ENCODE data around the gene LIPT2.

The LIPT2 gene

DNA sequence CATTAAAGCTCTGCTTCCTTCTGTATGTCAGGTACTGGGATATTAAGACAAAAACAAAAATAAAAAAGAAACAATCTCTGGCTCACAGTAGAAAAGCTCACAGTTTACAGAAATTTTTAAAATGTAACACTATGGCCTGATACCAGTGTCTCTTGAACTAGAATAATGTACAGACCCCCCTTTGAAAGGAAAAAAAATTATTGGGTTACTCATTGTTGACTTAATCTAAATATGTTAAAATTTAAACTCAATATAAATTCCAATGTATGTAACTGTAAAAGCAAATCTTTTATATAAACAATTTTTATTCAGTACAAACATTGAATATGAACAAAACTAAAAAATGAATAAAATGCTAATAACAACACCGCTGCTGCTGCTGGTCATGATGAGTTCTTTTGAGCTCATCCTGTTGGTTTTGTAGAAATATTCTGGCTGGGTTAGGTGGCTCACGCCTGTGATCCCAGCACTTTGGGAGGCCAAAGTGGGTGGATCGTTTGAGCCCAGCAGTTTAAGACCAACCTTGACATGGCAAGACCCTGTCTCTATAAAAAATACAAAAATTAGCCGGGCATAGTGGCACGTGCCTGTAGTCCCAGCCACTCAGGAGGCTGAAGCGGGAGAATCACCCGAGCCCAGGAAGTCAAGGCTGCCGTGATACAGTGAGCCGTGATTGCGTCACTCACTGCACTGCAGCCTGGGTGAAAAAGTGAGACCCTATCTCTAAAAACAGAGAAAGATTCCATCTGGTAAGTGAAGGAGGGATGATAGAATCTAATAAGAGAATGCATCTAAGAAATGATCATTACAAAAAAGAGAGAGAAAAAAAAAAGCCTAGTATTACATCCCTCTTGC, 14.4 kb downstream of the LIPT2 start:
- TF ChIP-seq, protein P1, sequence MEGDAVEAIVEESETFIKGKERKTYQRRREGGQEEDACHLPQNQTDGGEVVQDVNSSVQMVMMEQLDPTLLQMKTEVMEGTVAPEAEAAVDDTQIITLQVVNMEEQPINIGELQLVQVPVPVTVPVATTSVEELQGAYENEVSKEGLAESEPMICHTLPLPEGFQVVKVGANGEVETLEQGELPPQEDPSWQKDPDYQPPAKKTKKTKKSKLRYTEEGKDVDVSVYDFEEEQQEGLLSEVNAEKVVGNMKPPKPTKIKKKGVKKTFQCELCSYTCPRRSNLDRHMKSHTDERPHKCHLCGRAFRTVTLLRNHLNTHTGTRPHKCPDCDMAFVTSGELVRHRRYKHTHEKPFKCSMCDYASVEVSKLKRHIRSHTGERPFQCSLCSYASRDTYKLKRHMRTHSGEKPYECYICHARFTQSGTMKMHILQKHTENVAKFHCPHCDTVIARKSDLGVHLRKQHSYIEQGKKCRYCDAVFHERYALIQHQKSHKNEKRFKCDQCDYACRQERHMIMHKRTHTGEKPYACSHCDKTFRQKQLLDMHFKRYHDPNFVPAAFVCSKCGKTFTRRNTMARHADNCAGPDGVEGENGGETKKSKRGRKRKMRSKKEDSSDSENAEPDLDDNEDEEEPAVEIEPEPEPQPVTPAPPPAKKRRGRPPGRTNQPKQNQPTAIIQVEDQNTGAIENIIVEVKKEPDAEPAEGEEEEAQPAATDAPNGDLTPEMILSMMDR (IDR thresholded peaks at IDR 0.05; ENCODE audit: low read depth, low read length) = no peak
- no peak for DNase-seq (ENCODE audit: extremely low read depth, low read depth)

DNA sequence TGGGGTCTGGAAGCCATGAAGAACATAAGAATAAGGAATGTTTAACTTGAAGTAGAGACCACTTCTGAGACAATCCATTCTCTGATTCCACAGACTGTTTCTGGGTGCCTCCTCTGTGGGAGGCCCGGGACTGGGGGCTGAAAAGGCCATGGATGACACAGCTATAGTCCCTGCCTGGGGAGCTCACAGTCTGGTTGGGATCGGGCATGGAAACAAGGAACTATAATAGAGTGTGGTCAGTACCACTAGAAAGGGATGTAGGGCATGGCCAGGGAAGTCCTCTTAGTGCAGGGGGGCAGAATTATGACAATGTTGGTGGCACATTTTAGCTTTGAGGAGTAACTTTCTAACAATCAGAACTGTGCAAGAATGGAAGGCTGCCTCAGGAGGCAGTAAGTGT, 17.0 kb downstream of the LIPT2 start:
- no peak for DNase-seq (ENCODE audit: extremely low read depth, low read depth)
- TF ChIP-seq, protein P1 (IDR thresholded peaks at IDR 0.05; ENCODE audit: low read depth, low read length) = no peak

DNA sequence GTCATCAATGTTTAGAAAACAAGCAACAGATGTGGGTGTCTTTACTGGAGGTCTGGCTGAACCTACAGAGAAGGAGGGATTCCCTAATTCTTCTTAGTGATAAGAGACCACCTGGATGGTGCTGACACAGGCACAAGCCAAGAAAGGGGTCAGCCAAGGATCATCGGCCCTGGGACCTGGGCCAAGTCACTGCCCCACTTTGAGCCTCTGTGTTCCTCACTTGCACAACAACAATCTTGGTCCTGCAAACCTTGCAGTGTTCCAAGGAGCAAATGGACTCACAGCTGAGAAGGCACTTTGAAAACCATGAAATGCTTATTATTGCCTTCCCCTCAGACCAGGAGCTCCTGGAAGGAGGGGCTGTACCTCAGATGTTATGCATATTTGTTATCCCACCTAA, 19.2 kb downstream of the LIPT2 start:
- TF ChIP-seq, protein P1 (IDR thresholded peaks at IDR 0.05; ENCODE audit: low read depth, low read length) = no peak
- no peak for DNase-seq (ENCODE audit: extremely low read depth, low read depth)

DNA sequence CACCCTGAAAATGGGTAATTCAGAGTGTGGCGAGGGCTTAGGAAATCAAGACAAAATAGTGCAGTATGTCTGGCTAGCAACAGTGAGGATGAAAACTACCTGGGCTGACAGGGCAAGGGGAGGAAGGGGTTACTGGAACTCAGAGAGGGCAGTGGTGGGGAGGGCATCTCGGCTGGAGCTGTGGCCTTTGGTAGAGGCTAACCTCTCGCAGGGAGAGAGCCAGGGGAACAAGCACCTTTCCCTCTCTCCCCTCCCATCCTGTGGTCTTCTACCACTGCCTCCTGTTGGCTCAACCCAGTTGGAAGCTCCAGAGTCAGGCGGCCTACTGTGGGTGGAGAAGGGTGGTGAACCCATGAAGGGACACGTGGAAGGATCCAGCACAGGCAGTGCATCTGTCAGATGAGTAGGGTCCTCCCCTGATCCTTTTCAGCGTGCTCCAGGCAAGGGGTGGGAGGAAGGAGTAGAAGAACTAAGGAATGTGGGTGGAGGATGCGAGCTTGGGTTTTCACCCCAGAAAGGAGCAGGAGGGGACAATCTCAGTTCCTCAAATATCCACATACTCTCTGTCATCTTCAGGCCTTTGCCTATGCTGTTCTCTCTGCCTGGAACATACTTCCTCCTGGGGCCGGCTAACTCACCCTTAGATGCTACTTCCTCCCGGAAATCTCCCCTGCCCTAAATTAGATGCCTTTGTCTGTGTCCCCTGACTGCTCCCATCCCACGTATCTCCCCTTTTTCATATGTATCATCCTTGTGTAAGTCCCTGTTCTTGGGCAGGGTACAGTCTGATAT, 19.9 kb downstream of the LIPT2 start:
- TF ChIP-seq, protein P1 (IDR thresholded peaks at IDR 0.05; ENCODE audit: low read depth, low read length) = no peak
- DNase-seq (ENCODE audit: extremely low read depth, low read depth) = no peak

GRCh38 chr11:74471668-74472429, 21.7 kb downstream of the LIPT2 start:
- TF ChIP-seq, protein P1 (IDR thresholded peaks at IDR 0.05; ENCODE audit: low read depth, low read length) = no peak
- DNase-seq (ENCODE audit: extremely low read depth, low read depth) = no peak

DNA sequence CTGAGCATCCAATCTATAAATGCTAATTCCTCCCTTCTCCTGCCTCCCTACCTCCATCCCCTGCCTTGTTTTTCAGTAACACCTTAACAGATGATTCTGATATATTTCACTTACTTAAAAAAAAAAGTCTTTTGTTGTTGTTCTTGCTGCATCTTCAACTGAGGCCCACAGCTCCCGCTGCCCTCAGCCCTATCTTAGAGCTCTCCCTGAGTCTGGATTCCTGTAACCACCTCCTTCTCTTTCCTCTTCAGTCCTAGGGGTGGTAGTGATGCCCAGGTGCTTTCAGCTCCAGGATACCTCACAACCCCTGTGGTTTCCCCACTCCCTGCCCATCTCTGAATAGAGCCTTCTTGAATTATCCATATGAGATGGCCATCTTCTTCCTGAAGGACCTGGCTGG, 22.5 kb downstream of the LIPT2 start:
- TF ChIP-seq, protein P1 (IDR thresholded peaks at IDR 0.05; ENCODE audit: low read depth, low read length) = no peak
- DNase-seq (ENCODE audit: extremely low read depth, low read depth) = no peak

Data from AG09319 (cell line).